Stimulated activated CD4-positive, alpha-beta T cell treated with anti-CD3 and anti-CD28 coated beads, Interleukin-4, amount 100 ng/mL, for 4 hours (primary cell): ENCODE data around the gene GAREM1.

ENCODE experiments used
- DNase-seq, 2 experiments: peaks; one replicate each; pipeline ENCODE4 v3.0.0-alpha.2; 2020

The GAREM1 gene

GRCh38 chr18:32422978-32423740, 47.5 kb downstream of the GAREM1 start:
- no peak for DNase-seq

- no peak for DNase-seq
Measured at GRCh38 chr18:32422201-32422600, 48.5 kb downstream of the GAREM1 start.

GRCh38 chr18:32420084-32420750, 50.5 kb downstream of the GAREM1 start:
- DNase-seq: no peak

- no peak for DNase-seq
Measured at GRCh38 chr18:32418148-32418547, 52.5 kb downstream of the GAREM1 start.

GRCh38 chr18:32405588-32405987, 65.1 kb downstream of the GAREM1 start:
- DNase-seq: no peak

- DNase-seq: no peak
Measured at GRCh38 chr18:32401621-32402020, 69.1 kb downstream of the GAREM1 start.

GRCh38 chr18:32393407-32393806, 77.3 kb downstream of the GAREM1 start:
- no peak for DNase-seq

GRCh38 chr18:32391126-32391525, 79.6 kb downstream of the GAREM1 start:
- DNase-seq: no peak

GRCh38 chr18:32389858-32390257, 80.8 kb downstream of the GAREM1 start:
- no peak for DNase-seq

- no peak for DNase-seq
Measured at GRCh38 chr18:32389191-32389590, 81.5 kb downstream of the GAREM1 start.

GRCh38 chr18:32386471-32386870, 84.2 kb downstream of the GAREM1 start:
- no peak for DNase-seq

GRCh38 chr18:32383050-32383819, 87.4 kb downstream of the GAREM1 start:
- no peak for DNase-seq

GRCh38 chr18:32381761-32382160, 88.9 kb downstream of the GAREM1 start:
- no peak for DNase-seq

- DNase-seq: no peak
Measured at GRCh38 chr18:32380559-32380958, 90.1 kb downstream of the GAREM1 start.

GRCh38 chr18:32379891-32380290, 90.8 kb downstream of the GAREM1 start:
- DNase-seq: no peak

- no peak for DNase-seq
Measured at GRCh38 chr18:32378705-32379104, 92.0 kb downstream of the GAREM1 start.

GRCh38 chr18:32373995-32374394, 96.7 kb downstream of the GAREM1 start:
- DNase-seq: no peak

GRCh38 chr18:32373505-32373904, 97.2 kb downstream of the GAREM1 start:
- DNase-seq: no peak

GRCh38 chr18:32372381-32373061, 98.2 kb downstream of the GAREM1 start:
- no peak for DNase-seq

GRCh38 chr18:32372047-32372380, 98.7 kb downstream of the GAREM1 start:
- DNase-seq: no peak

- DNase-seq: no peak
Measured at GRCh38 chr18:32371384-32371783, 99.3 kb downstream of the GAREM1 start.

GRCh38 chr18:32368991-32369390, 101.7 kb downstream of the GAREM1 start:
- DNase-seq: no peak

GRCh38 chr18:32368170-32368569, 102.5 kb downstream of the GAREM1 start:
- DNase-seq: no peak
